Neutrophil (primary cell): ENCODE data around the gene CTSC.

Experiments
- H3K27ac ChIP-seq: fragments of 200-600 bp; sonication (generic); 2 replicates; pipeline ENCODE4 v1.5.1; 2016; ENCODE audit warnings: mild to moderate bottlenecking, moderate library complexity
- H3K27me3 ChIP-seq: fragments of 200-600 bp; sonication (generic); 2 replicates; pipeline ENCODE4 v1.6.0; 2016; ENCODE audit warnings: mild to moderate bottlenecking
- H3K36me3 ChIP-seq: fragments of 200-600 bp; sonication (generic); 2 replicates; pipeline ENCODE4 v1.5.1; 2017
- H3K4me1 ChIP-seq, 2 experiments: fragments of 200-600 bp in 1 of 2; sonication (generic) in 1 of 2; 1 replicate in 1 of 2; 2 replicates in 1 of 2; pipeline versions ENCODE4 v1.5.1 to v1.6.1; 2013 to 2016; ENCODE audit warnings: low read depth in 1 of 2, low read length in 1 of 2, mild to moderate bottlenecking in 1 of 2, moderate library complexity in 1 of 2; ENCODE audit not compliant: control insufficient read depth in 1 of 2, insufficient read depth in 1 of 2
- H3K4me3 ChIP-seq, 2 experiments: fragments of 200-600 bp in 1 of 2; sonication (generic) in 1 of 2; 1 replicate in 1 of 2; 2 replicates in 1 of 2; pipeline ENCODE4 v1.5.1; 2013 to 2016; ENCODE audit warnings: low read depth in 1 of 2, low read length in 1 of 2, mild to moderate bottlenecking in 1 of 2, moderate library complexity in 1 of 2
- H3K9me3 ChIP-seq: fragments of 200-600 bp; sonication (generic); 2 replicates; pipeline ENCODE4 v1.5.1; 2016
- CTCF ChIP-seq: fragments of 200-600 bp; sonication (generic); IDR thresholded peaks from 2 replicates; pipeline ENCODE4 v1.5.1; 2016; ENCODE audit warnings: antibody characterized with exemption

CTSC gene

GRCh38 chr11:88378422-88379066, 41.0 kb upstream of the CTSC start:
- no peaks in the 10 kb centered on the region for H3K9me3 ChIP-seq
- H3K4me1 ChIP-seq = no peaks in the 10 kb centered on the region
- H3K36me3 ChIP-seq = peaks cover 4% of the 10 kb centered on the region
- no peaks in the 10 kb centered on the region for H3K27me3 ChIP-seq
- H3K27ac ChIP-seq = no peak overlapping the region
- TF ChIP-seq CTCF = no peak
- H3K4me3 ChIP-seq = no peak overlapping the region

- Histone ChIP-seq H3K4me3 (no peak overlapping the region), H3K9me3 (no peaks in the 10 kb centered on the region), H3K27ac (no peak overlapping the region), H3K4me1 (no peaks in the 10 kb centered on the region), H3K36me3 (peaks cover 4% of the 10 kb centered on the region), H3K27me3 (no peaks in the 10 kb centered on the region)
- no peak for TF ChIP-seq CTCF
Measured at GRCh38 chr11:88377646-88378045, 40.1 kb upstream of the CTSC start.

GRCh38 chr11:88377144-88377543, 39.6 kb upstream of the CTSC start:
- no peaks in the 10 kb centered on the region for H3K9me3 ChIP-seq
- no peak overlapping the region for H3K27ac ChIP-seq
- H3K4me1 ChIP-seq = no peaks in the 10 kb centered on the region
- peaks cover 4% of the 10 kb centered on the region for H3K36me3 ChIP-seq
- no peak overlapping the region for H3K4me3 ChIP-seq
- no peak for TF ChIP-seq CTCF
- H3K27me3 ChIP-seq = no peaks in the 10 kb centered on the region

GRCh38 chr11:88375927-88376470, 38.5 kb upstream of the CTSC start:
- Histone ChIP-seq H3K4me1 (no peaks in the 10 kb centered on the region), H3K4me3 (no peak overlapping the region), H3K9me3 (no peaks in the 10 kb centered on the region), H3K27ac (no peak overlapping the region), H3K27me3 (no peaks in the 10 kb centered on the region), H3K36me3 (peaks cover 4% of the 10 kb centered on the region)
- TF ChIP-seq CTCF = no peak

- TF ChIP-seq CTCF = no peak
- Histone ChIP-seq H3K27ac (no peak overlapping the region), H3K36me3 (peaks cover 4% of the 10 kb centered on the region), H3K4me3 (no peak overlapping the region), H3K4me1 (no peaks in the 10 kb centered on the region), H3K9me3 (no peaks in the 10 kb centered on the region), H3K27me3 (no peaks in the 10 kb centered on the region)
Measured at GRCh38 chr11:88370782-88371181, 33.2 kb upstream of the CTSC start.
